ENCODE data around the gene IQCK.
"Not testable (repeated sequence)": the region's sequence is repeated elsewhere in the genome, so short reads cannot be mapped to it uniquely, and the experiment has no call there.

Gene IQCK

DNA sequence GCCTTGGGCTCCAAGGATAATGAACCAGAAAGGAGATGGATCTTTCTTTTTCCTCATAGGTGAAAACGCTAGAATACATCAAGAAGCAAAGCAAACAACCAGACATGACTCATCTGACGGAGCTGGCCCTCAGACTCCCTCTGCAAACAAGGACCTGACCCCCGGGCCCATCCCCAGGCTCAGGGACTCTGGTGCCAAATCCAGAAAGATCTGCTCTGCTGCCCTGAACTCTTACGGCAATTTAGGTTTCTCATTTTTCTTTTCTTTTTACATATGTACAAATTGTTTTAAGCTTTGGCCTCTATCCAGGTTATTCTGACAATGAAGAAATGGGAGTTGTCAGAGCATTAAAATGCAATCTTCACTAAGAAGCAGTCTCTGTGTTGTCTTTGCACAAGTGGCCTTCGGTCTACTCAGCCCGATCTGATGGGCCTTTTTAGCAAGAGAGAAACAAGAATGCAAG, 17.7 kb upstream of the IQCK start:
- DNase-seq, result peak in 1 of 2 experiments; percentile 27

GRCh38 chr16:19701091-19701490, 17.0 kb upstream of the IQCK start:
- no peak for DNase-seq

- DNase-seq, result no peak
Measured at GRCh38 chr16:19703172-19703889, 14.7 kb upstream of the IQCK start.

DNA sequence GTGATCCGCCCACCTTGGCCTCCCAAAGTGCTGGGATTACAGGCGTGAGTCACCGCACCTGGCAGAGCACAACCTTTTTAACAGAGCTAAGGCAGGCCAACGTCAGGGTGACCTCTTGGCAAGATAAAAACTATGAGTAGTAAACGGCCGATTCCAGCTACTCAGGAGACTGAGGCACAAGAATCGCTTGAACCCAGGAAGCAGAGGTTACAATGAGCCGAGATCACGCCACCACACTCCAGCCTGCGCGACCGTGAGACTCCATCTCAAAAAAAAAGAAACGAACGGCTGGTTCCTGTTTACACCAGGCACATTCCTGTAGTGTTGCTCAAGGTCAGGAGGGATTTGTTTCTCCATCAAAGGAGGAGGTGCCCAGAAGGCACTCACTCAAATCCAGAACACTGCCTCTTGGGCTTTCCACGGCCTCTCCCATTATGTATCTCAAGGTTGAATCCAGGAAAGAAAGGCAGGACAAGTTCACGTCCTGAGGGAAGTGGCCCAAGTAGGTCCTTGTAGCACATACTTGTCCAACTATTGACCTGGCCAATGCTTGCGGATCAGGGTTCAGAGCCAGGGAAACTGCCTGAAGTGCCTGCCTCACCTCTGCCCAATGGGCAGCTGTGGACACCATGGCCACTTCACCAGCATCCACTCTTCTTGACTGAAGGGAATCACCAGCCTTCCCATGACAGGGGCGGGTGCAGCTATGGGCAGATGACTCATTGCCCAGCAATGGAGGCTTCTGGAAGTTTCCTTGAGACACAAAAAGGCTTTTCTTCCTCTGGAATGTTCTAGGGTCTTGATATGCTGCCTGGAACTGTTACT, 13.5 kb upstream of the IQCK start:
- DNase-seq, result no peak

DNA sequence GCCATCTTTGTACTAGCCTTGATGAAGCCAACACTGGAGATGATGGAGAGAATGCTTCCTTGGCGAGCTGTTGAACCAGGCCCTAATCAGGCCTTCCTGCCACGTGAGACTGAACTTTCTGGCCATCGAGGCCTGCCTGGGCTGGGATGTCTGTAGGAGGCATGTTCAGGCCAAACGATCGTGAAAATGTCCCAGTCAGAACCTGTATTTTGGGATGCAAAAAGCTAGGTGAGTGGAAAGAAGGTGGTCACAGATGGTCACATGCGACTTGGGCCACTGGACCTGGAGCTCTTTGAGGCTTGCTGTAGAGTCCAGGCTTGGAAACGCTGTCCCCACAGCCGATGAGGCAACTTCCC, 12.9 kb upstream of the IQCK start:
- no peak for DNase-seq

- no peak for DNase-seq
Measured at GRCh38 chr16:19705843-19706242, 12.2 kb upstream of the IQCK start.

- no peak for DNase-seq
Measured at GRCh38 chr16:19706846-19707245, 11.2 kb upstream of the IQCK start.

- no peak for DNase-seq
Measured at GRCh38 chr16:19707569-19708295, 10.3 kb upstream of the IQCK start.

- no peak for DNase-seq
Measured at GRCh38 chr16:19708296-19709205, 9.5 kb upstream of the IQCK start.

DNA sequence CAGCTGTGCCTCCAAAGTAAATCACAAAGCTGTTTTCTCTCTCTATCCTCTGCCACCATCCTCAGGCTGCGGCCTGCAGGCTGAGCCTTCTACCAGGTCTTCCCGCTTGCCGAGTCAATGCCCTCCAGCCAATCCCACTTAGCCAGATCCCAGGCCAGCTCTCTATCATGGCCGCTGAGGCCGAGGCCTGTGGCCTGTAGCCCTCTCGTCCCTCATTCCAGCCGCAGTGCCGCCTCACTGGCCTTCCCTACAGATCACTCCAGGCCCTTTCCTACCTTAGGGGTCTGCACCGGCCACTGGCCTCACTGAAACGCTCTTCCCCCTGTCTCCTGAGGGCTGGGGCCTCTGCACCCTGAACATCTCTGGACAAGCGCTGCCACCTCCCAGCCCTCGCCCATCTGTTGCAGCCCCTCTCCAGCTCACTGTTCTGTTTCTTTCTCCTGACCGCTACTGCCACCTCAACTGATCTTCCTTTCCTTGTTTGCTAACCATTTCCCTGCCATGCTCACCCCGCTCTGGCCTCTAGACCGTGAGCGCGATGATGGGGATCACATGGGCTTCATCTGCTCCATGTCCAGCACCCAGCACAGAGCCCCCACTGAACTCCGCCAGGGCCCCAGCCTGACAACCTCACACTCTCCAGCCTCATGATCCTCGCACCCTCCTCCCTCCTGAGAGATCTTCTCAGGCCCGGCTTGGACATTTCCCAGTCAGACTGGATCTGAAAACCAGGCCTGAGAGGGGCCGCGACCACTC, 8.5 kb upstream of the IQCK start:
- DNase-seq, result no peak

GRCh38 chr16:19710191-19710908, 7.7 kb upstream of the IQCK start:
- DNase-seq, result no peak

DNA sequence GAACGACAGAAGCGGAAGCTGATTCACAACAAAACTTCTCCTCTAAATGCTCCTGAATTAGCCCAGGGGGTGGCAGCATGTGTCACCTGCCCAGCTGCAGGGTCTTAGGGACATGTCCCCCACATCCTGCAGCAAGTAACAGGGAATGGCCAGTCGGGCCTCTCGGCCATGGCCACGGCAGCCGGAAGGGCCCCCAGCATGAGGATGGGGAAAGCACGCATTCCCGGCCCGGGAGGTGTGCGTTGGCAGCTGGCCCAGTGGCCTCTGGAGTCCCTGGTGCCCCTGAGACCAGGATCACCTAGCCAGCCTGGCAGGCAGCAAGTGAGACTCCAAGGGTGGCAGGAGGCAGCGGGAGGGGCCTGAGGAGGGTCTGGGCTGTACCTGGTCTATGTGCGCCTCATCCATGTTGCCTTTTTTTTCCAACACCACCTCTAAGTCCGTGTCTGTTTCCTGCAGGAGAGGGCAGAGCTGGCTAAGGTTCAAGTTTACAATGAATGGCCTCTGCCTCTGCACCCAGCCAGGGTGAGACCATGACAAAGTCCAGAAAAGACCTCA, 7.0 kb upstream of the IQCK start:
- DNase-seq, result no peak

DNA sequence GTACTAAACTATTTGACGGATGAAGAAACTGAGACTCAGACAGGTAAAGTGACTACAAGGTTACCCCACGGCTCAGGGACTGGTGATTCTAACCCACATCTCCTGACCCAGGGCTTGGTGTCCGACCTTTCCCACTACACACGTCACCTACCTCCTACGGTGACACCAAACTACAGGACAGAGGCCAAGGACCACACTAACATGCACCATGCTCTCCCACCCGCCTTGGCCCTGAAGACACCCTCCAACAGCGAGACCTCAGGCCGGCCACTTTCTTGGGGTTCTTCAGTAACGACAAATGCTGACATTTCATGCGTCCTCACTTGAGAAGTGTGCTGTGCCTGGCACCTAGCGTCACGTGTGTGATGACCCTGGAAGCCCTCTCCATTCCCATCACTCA, 6.4 kb upstream of the IQCK start:
- DNase-seq, result no peak

DNA sequence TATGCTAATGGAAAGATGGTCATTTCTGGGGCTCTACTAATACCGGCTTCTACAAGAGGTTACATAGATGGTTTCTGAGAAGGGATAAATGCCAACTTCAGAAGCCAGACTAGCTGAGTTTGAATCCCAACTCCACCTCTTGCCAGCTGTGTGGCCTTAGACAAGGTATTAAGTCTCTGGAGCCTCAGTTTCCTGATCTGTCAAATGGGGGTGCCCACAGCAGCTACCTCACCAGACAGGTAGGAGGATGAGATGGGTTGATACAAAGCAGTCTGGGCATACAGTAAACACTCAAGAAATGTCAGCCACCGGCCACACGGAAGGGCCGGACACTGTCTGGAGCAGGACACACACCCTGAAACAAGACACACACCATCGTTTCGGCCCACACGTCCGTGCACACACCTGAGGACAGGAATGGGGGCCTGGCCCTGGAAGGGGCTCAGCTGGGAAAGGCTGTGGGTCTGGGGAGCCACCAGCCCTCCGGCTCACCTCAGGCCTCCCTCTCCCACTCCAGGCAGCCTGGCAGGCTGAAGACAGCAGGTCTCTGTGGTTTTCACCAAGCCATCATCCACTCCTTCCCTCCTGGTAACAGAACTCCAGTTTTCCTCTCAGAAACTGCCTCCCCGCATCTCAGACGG, 5.5 kb upstream of the IQCK start:
- DNase-seq, result no peak

DNA sequence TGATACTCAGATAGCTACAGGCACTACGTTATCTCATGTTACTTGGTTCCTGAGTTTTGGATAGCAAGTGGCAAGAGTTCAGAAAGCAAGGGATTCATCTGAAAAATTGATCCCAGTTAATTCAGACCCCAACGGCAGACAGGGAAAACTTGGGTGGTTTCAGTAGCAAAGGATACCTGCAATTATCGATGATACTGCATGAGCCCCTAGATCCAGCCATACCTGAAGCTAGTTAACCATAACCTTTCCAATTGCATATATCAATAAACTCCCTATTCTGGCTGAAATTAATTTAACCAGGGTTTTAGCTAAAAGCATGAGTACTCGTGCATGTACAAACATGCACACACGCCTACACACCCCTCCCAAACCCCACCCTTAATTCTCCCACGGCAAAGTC, 4.4 kb upstream of the IQCK start:
- no peak for DNase-seq

- no peak for DNase-seq
Measured at GRCh38 chr16:19715566-19715965, 2.5 kb upstream of the IQCK start.

GRCh38 chr16:19716183-19716582, 1.9 kb upstream of the IQCK start:
- DNase-seq, result no peak

DNA sequence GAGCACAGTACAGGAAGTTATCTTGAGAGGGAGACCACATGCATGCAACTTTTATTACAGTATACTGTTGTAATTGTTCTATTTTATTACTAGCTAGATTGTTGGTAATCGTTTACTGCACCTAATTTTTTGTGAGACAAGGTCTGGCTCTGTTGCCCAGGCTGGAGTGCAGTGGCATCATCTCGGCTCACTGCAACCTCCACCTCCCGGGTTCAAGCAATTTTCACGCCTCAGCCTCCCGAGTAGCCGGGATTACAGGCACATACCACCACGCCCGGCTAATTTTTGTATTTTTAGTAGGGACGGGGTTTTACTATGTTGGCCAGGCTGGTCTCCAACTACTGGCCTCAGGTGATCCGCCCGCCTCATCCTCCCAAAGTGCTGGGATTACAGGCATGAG, 1.3 kb upstream of the IQCK start:
- not testable (repeated sequence) for DNase-seq

GRCh38 chr16:19717314-19717713, 757 bp upstream of the IQCK start:
- no peak for DNase-seq

- DNase-seq, result peak in 1 of 2 experiments; percentile 18
Measured at GRCh38 chr16:19718624-19718965, 524 bp downstream of the IQCK start.

Measured in NCI-H2081 (cell line).